ENCODE data around the gene TEP1.

TEP1 gene

GRCh38 chr14:20429801-20430669, 16.7 kb upstream of the TEP1 start:
- DNase-seq, result no peak

GRCh38 chr14:20428802-20429201, 15.5 kb upstream of the TEP1 start:
- DNase-seq, result no peak

- DNase-seq, result no peak
Observed at GRCh38 chr14:20428010-20428365, 14.7 kb upstream of the TEP1 start.

GRCh38 chr14:20427231-20428009, 14.1 kb upstream of the TEP1 start:
- DNase-seq, result no peak

GRCh38 chr14:20424851-20425250, 11.6 kb upstream of the TEP1 start:
- DNase-seq, result no peak

- DNase-seq, result no peak
Observed at GRCh38 chr14:20422886-20423285, 9.6 kb upstream of the TEP1 start.

- no peak for DNase-seq
Observed at GRCh38 chr14:20421267-20421666, 8.0 kb upstream of the TEP1 start.

- no peak for DNase-seq
Observed at GRCh38 chr14:20419419-20419818, 6.1 kb upstream of the TEP1 start.

- no peak for DNase-seq
Observed at GRCh38 chr14:20418501-20418909, 5.2 kb upstream of the TEP1 start.

GRCh38 chr14:20417250-20418186, 4.2 kb upstream of the TEP1 start:
- peak; percentile 24 for DNase-seq

- DNase-seq, result no peak
Observed at GRCh38 chr14:20416223-20416622, 2.9 kb upstream of the TEP1 start.

- DNase-seq, result peak; percentile 29
Observed at GRCh38 chr14:20415782-20416206, 2.5 kb upstream of the TEP1 start.

- DNase-seq, result no peak
Observed at GRCh38 chr14:20413744-20414082, 412 bp upstream of the TEP1 start.

GRCh38 chr14:20412411-20412810, 890 bp downstream of the TEP1 start:
- no peak for DNase-seq

- DNase-seq, result no peak
Observed at GRCh38 chr14:20409226-20409625, 4.1 kb downstream of the TEP1 start.

GRCh38 chr14:20403521-20403920, 9.8 kb downstream of the TEP1 start:
- no peak for DNase-seq

- no peak for DNase-seq
Observed at GRCh38 chr14:20400965-20401593, 12.2 kb downstream of the TEP1 start.

- DNase-seq, result no peak
Observed at GRCh38 chr14:20400589-20400964, 12.7 kb downstream of the TEP1 start.

GRCh38 chr14:20397511-20397910, 15.8 kb downstream of the TEP1 start:
- DNase-seq, result no peak

- DNase-seq, result no peak
Observed at GRCh38 chr14:20391505-20391904, 21.8 kb downstream of the TEP1 start.

- DNase-seq, result no peak
Observed at GRCh38 chr14:20388159-20388558, 25.1 kb downstream of the TEP1 start.

- no peak for DNase-seq
Observed at GRCh38 chr14:20387576-20387975, 25.7 kb downstream of the TEP1 start.
